Measurements from ENCODE around the gene SGIP1.

The SGIP1 gene

GRCh38 chr1:66533804-66534740, at the start of gene SGIP1:
TSS of gene SGIP1 (plus strand) at chr1:66534153. CDS start at chr1:66534359, 206 bp downstream.
- DNase-seq (ENCODE audit: low spot score): peak; percentile 96

- DNase-seq (ENCODE audit: low spot score): no peak
These were observed 44.8 kb upstream of the SGIP1 start for GRCh38 chr1:66489151-66489550.

- DNase-seq (ENCODE audit: low spot score): no peak
These were observed 43.9 kb upstream of the SGIP1 start for GRCh38 chr1:66489972-66490601.

GRCh38 chr1:66490816-66491215, 43.1 kb upstream of the SGIP1 start:
- DNase-seq (ENCODE audit: low spot score): no peak

- no peak for DNase-seq (ENCODE audit: low spot score)
These were observed 41.5 kb upstream of the SGIP1 start for GRCh38 chr1:66492424-66492823.

- no peak for DNase-seq (ENCODE audit: low spot score)
These were observed 40.2 kb upstream of the SGIP1 start for GRCh38 chr1:66493731-66494130.

GRCh38 chr1:66494482-66494881, 39.5 kb upstream of the SGIP1 start:
- DNase-seq (ENCODE audit: low spot score): no peak

- DNase-seq (ENCODE audit: low spot score): no peak
These were observed 38.5 kb upstream of the SGIP1 start for GRCh38 chr1:66495495-66495894.

- no peak for DNase-seq (ENCODE audit: low spot score)
These were observed 36.0 kb upstream of the SGIP1 start for GRCh38 chr1:66497910-66498309.

GRCh38 chr1:66500301-66500700, 33.7 kb upstream of the SGIP1 start:
- no peak for DNase-seq (ENCODE audit: low spot score)

GRCh38 chr1:66502086-66502485, 31.9 kb upstream of the SGIP1 start:
- no peak for DNase-seq (ENCODE audit: low spot score)

GRCh38 chr1:66503841-66504470, 30.0 kb upstream of the SGIP1 start:
- peak; percentile 75 for DNase-seq (ENCODE audit: low spot score)

- DNase-seq (ENCODE audit: low spot score): no peak
These were observed 28.1 kb upstream of the SGIP1 start for GRCh38 chr1:66505671-66506392.

GRCh38 chr1:66506393-66506687, 27.6 kb upstream of the SGIP1 start:
- DNase-seq (ENCODE audit: low spot score): no peak

- no peak for DNase-seq (ENCODE audit: low spot score)
These were observed 27.0 kb upstream of the SGIP1 start for GRCh38 chr1:66506991-66507390.

- DNase-seq (ENCODE audit: low spot score): no peak
These were observed 23.5 kb upstream of the SGIP1 start for GRCh38 chr1:66510407-66510806.

GRCh38 chr1:66511118-66511517, 22.8 kb upstream of the SGIP1 start:
- no peak for DNase-seq (ENCODE audit: low spot score)

GRCh38 chr1:66517959-66518358, 16.0 kb upstream of the SGIP1 start:
- DNase-seq (ENCODE audit: low spot score): no peak

- DNase-seq (ENCODE audit: low spot score): no peak
These were observed 15.3 kb upstream of the SGIP1 start for GRCh38 chr1:66518654-66519053.

GRCh38 chr1:66519992-66520391, 14.0 kb upstream of the SGIP1 start:
- DNase-seq (ENCODE audit: low spot score): no peak

GRCh38 chr1:66520655-66521054, 13.3 kb upstream of the SGIP1 start:
- no peak for DNase-seq (ENCODE audit: low spot score)

GRCh38 chr1:66521721-66522365, 12.1 kb upstream of the SGIP1 start:
- no peak for DNase-seq (ENCODE audit: low spot score)

All from Ammon's horn (tissue), 1 donor.